Caki2 (cell line): ENCODE data around the gene RAG1. TPM values are rescaled to one million over a fixed set of nuclear protein-coding genes. Genes with fewer than 3 reads are reported as not detected.
A peak's percentile ranks its signal among the peaks of the same experiment; 100 is the strongest.

ENCODE experiments used
- DNase-seq: peaks from one replicate; pipeline ENCODE4 v3.0.0-alpha.2; 2015; ENCODE audit warnings: low read depth
- in situ Hi-C: cut with HindIII; loops from 2 replicates; pipeline ENCODE4 v1.10.0; 2016; ENCODE audit warnings: low sequenced_read_pairs, low pct_unique_long_range_greater_than_20kb, mixed read lengths
- total RNA-seq: library from RNA; depleted of rRNA; stranded (reverse); fragments of >200 nt; shearing (Covaris generic); gene quantifications from 2 replicates; pipeline ENCODE4 v1.2.3, GENCODE V29; 2014; ENCODE audit warnings: low replicate concordance

Gene RAG1
- total RNA-seq, 1 experiment from 2014 or later: 0.41 TPM

DNA sequence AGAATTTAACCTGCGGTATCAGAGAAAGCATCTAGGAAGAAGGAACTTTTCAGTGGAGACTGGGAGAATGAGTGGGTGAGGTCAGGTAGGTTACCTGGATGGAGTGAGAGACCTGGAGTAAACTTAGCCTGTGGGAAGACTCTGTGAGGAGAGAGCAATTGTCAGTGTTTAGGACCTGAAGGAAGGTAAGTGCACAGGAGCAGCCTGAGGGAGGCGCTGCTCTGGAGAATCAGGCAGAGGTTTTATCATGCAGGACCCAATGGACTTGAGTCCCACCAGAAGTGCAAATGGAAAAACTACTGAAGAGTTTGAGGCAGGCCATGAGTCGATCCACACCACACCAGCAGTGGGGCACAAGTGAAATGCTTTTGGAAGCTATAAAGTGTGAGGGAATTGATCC, 15.9 kb downstream of the RAG1 start:
- in situ Hi-C loops: no loop called here
- no peak for DNase-seq

GRCh38 chr11:36586543-36586942, 18.7 kb downstream of the RAG1 start:
- DNase-seq: no peak
- in situ Hi-C loops: no loop called here

DNA sequence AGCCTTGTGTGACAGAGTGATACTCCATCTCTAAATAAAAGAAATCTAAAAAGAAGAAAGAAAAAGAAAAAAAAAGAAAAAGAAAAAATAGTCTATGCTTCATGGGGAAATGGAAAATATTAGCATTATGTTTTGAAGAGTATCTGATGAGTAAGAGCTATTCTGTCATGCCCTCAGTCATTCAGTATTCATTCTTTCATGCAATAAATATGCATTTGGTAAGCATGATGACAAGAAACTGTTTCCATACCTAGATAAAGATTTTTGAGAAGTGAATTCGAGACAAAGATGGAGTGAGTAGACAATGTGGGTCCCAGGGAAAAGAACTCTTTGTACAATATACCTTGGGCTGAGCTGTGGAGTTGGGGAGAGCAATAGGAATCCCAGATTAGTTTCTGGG, 20.3 kb downstream of the RAG1 start:
- DNase-seq: no peak
- in situ Hi-C loops: no loop called here

- no peak for DNase-seq
- in situ Hi-C loops: no loop called here
Measured at GRCh38 chr11:36590513-36590912, 22.7 kb downstream of the RAG1 start.

DNA sequence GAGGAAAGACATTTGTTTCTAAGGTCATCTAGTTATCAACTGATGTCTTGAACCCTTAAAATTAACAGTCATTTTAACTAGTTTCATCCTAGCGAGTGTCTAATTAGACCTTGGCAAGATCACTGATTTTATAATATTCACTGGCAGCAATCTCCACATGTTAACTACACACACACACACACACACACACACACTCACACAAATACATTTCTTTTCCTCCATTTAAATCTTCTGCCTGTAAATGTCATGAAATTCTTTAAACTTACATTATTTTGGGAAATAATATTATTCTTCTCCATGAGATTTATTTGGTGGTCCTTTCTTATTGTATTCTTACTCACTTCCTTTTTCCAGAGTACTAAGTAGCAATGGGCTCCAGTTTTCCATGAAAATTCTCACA, 23.6 kb downstream of the RAG1 start:
- in situ Hi-C loops: no loop called here
- DNase-seq: no peak

- in situ Hi-C loops: no loop called here
- peak; percentile 87 for DNase-seq
Measured at GRCh38 chr11:36594316-36594989, 26.6 kb downstream of the RAG1 start, which contains the start of gene IFTAP. IFTAP (plus strand) TSS chr11:36594502; CDS start chr11:36610104, 15,602 bp downstream.

- no peak for DNase-seq
- in situ Hi-C loops: no loop called here
Measured at GRCh38 chr11:36596880-36597279, 29.1 kb downstream of the RAG1 start.

DNA sequence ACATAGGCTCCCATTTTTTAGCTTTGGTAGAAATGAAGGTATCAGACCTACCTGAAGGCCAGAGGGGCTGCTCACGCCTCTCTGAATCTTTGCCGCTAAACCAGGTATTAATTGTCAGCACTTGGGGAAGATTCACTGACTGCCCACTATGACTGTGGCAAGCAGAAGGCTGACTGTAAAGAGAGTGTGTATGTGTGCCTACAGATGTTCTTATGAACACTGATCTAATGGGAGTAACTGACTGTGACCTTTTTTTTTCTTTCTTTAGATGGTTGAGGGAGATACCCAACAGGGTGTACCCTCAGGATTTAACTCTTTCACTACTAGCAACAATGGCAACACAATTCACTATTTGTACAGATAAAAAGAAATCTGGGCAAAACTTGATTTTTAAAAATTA, 30.2 kb downstream of the RAG1 start, which contains the start of gene RAG2:
Gene RAG2, minus strand, starts transcription at position 186 of the 400 bp plus-strand sequence. CDS start 4,068 bp downstream, outside the sequence.
- no peak for DNase-seq
- in situ Hi-C loops: no loop called here

GRCh38 chr11:36600180-36600579, 32.4 kb downstream of the RAG1 start:
- in situ Hi-C loops: no loop called here

DNA sequence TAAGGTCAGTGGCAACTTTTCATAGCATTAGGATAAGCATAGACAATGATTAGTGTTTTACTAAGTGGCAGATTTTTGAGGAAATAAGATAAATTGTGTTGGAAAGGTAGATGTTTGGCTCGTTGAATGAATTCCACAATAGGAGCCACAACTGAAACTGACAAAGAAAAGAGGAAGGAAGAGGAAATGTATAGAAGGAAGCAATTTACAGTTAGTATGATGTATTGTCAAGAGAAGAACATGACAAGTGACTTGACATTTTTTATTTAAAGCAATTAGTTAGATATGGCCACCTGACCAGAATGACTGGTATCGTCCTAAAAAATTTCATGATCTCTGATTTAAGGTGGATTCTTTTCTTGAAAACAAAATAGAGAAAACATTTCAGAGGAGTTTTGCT, 33.3 kb downstream of the RAG1 start:
- in situ Hi-C loops: no loop called here

More at GRCh38 chr11:36600180-36600579, 32.4 kb downstream of the RAG1 start:
- DNase-seq: no peak

GRCh38 chr11:36602135-36602534, 34.3 kb downstream of the RAG1 start:
- in situ Hi-C loops: no loop called here
- DNase-seq: no peak

More for the DNA sequence above, 33.3 kb downstream of the RAG1 start:
- DNase-seq: no peak

- in situ Hi-C loops: no loop called here
- DNase-seq: no peak
Measured at GRCh38 chr11:36605221-36606216, 37.7 kb downstream of the RAG1 start.

DNA sequence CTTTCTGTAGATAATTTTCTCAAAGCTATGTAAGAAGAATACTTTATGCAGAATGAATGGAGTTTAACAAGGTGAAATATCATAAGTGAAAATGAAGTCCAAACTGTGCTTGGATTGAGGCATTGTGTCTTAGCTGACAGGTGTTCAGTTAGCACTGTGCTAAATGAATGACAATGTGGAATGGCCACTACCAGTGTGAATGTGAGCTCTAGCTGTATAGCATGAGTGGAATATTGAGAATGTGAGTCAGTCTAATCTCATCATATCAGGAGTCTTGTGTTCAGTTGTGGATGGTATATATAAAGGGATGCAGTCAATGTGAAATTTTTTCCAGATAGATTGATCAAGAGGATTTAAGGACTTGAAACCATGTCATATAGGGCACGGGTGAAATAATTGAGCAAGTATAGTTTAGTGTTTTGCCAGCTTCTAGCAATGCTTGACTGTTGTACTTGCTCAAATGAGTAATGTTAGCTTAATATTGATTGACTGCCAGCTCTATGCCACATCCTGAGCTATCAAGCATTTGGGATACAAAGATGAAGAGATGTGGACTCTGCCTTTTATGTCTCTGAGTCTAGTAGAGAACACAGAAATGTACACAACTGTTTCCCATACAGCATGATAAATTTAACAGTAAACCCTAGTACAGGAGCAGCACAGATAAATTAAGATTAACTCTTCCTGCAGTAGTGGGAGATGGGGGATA, 40.8 kb downstream of the RAG1 start:
- no peak for DNase-seq
- in situ Hi-C loops: no loop called here

DNA sequence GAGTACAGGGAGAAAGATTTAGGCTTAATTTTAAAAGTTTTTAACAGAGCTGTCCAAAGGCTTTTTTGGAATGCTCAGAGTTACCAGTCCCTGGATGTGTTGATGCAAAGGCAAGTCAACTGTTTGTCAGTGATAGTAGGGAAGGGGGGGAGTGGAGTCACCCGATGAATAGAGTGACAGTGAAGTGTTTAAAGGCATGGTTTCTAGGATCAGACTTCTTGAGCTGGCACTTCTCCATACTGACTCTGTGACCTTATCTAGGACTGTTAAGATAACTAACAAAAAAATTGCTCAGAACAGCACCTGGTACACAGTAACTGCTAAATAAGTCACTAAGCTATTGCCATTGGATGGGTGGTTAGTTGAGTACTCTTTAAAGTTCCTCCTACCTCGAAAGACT, 41.6 kb downstream of the RAG1 start:
- in situ Hi-C loops: no loop called here

GRCh38 chr11:36615826-36616225, 48.0 kb downstream of the RAG1 start:
- DNase-seq: no peak
- in situ Hi-C loops: no loop called here

More for the DNA sequence above, 41.6 kb downstream of the RAG1 start:
- no peak for DNase-seq

DNA sequence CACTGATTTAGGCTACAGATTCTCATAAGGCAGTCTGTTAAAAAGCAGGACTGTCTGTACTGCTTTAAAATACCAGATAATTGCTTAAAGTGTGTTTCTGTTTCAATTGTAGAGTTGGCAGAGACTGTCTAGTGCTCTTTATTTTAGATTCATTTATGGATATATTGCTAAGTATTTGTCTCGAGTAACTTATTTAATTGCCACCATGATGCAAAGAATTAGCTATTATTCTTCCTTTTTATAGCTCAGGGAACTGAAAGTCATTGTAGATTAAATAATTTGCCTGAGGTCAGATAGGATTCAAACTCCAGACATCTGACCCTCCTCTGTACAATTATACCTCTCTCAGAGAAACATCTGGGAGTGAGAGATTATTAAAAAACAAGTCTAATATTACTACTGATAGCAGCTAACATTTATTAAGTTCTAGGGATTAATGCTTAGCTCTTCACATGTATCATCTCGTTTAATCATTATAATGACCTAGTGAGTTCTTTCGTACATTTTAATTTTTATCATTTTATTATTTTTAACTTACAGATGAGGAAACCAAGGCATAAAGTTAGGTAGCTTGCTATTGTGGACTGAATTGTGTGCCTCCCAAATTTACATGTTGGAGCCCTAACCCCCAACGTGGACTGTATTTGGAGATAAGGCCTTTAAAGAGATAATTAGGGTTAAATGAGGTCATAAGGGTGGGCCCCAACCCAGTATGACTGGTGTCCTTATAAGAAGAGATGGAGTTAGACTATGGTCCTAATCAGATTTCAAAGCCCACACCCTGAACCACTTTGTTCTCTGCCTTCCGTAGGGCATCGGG, 49.9 kb downstream of the RAG1 start:
- in situ Hi-C loops: no loop called here
- no peak for DNase-seq

GRCh38 chr11:36618363-36619047, 50.7 kb downstream of the RAG1 start:
- DNase-seq: no peak
- in situ Hi-C loops: no loop called here
